GM21515 (cell line): Measurements from ENCODE around the gene GRIN1.
A peak's percentile ranks its signal among the peaks of the same experiment; 100 is the strongest.

ENCODE experiments used
- ATAC-seq: cut with Tn5 transposase; IDR thresholded peaks from one replicate; pipeline ENCODE4 v1.9.1; 2021; ENCODE audit not compliant: unreplicated experiment

GRIN1 gene

DNA sequence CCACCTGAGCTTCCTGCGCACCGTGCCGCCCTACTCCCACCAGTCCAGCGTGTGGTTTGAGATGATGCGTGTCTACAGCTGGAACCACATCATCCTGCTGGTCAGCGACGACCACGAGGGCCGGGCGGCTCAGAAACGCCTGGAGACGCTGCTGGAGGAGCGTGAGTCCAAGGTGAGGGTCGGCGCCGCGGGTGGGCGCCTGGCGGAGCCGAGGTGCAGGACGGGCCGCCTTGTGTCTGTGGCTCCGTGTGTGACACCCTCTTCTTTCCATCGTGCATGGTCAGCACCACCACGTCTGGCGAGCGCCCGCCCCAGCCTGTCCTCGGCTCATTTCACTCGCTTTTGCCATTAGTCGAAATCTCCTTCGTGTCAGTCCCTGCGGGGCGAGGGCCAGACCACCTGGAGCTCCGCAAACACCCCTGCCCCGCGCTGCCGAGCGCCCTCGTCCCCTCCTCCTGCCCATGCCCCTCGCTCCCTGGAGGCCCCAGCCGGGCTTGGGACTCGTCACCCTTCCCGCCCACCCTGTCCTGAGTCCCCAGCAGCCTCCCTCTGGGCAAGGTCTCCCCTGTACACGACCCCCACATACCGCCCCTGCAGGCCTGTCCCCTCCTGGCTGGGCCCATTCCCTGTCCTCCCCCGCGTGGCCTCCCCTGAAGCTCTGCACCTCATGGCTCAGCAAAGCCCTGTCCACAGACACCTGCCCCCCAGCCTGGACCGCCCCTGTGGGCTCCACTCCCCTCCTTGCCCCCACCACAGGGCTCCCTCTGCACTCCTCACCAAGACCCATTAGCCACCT lies 7.0 kb downstream of the GRIN1 start:
- ATAC-seq = no peak

DNA sequence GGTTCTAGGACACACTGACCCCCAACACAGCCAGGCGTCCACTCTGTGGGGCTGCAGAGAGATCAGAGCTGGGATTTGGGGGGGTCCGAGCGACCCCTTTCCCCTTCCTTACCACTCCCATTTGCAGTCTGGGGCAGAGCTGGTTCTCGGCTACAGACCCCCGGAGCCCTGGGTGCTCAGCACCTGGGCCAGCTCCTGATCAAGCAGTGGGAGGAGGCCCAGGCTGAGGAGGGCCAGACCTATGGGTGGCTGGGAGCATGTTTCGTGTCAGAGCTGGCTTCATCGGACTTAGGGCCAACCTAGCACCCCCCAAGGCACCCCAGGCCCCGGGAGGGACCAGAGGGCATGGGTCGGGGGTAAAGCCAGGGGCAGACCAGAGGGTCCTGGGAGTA lies 7.6 kb downstream of the GRIN1 start:
- ATAC-seq = no peak

DNA sequence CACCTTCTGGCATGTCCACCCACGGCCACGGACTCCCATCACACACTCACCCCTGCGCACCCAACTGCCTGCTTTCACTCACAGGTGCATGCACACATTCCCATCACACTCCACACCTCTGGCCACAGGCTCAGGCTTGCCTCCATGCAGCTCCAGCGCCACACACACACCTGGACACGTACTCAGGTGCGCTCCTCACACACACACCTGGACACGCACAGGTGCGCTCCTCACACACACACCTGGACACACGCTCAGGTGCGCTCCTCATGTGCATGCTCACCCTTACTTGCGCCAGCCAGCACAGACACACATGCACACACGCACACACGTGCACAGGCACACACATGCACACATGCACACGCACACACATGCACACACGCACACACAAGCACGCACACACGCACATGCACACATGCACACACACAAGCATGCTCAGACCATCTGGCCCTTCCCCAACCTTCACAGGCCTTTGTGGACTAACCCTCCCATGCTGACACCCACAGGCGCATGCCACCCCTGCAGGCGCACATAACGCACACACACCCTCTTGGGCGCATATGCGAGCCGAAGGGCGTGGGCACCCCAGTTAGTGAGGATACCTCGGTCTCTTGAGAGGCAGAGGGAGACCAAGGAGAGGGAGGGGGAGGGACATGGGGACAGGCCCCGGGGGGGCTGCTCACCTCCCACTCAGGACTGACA lies 8.3 kb downstream of the GRIN1 start:
- ATAC-seq = no peak

DNA sequence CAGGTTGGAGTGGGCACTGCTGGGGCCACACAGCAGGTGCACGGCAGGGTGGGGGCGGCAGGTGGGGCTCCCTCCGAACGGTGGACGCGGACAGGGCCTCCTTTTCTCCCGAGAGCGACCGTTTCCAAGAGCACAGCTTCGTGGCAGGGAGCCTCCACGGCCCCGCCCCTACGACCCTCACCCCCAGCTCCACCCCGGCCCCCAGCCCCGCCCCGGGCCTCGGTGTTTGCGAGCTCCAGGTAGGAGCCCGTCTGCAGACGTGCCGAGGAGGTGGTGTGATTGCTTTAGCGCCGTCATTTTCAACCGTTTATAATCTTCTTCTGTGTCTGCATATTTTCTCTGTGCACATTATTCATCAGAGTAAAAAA lies 8.8 kb downstream of the GRIN1 start:
- ATAC-seq = no peak

DNA sequence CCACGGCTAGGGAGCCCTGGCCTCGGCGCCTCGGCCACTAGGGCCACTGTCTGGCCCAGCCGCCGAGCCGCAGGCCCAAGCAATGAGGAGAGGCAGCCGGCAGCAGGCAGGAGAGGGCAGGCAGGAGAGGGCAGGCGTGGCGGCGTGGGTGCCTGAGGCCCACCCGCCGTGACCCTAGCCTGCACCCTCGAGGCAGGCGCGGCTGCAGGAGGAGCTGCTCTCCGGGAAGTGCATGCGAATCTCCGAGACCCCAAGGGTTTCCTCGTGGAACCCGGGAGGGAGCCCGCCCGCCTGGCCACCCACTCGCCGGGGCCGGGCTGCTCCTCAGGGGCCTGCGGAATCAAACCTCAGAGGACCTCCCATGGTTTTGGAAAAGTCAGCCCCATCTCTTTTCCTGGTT lies 9.3 kb downstream of the GRIN1 start:
- no peak for ATAC-seq

DNA sequence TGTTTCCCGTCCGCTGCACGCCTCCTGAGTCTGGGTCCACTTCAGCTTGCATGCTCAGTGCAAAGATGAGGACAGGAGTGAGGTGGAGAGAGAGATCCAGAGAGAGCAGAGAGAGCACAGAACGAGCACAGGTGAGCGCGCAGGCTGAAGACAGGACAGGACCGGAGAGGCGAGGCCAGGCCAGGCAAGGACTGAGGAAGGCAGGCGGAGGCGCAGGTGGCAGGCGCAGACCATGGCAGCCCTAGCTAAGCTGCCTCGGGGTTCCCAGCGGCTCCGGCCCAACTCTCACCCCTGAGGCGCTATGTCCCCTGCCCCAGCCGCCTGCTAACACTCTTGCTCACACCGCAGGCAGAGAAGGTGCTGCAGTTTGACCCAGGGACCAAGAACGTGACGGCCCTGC lies 9.7 kb downstream of the GRIN1 start:
- ATAC-seq = no peak

DNA sequence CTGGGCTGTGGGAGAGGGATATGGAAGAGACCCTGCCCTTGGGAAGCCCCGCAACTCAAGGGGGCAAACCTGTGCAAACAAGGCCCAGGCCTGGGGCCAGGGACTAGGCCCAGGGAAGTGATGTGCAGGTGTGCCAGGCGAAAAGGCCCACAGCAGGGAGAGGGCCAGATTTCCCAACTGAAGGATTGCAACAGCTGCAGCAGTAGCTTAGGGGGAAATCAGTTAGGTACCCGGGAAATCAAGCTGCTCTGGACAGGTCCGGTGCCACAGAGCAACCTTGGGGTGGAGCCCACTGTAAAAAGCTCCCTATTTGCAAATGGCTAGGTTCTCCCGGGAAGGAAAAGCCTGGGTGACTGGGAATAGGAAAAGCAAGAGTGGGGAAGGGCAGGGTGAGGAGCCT lies 10.4 kb downstream of the GRIN1 start:
- no peak for ATAC-seq

DNA sequence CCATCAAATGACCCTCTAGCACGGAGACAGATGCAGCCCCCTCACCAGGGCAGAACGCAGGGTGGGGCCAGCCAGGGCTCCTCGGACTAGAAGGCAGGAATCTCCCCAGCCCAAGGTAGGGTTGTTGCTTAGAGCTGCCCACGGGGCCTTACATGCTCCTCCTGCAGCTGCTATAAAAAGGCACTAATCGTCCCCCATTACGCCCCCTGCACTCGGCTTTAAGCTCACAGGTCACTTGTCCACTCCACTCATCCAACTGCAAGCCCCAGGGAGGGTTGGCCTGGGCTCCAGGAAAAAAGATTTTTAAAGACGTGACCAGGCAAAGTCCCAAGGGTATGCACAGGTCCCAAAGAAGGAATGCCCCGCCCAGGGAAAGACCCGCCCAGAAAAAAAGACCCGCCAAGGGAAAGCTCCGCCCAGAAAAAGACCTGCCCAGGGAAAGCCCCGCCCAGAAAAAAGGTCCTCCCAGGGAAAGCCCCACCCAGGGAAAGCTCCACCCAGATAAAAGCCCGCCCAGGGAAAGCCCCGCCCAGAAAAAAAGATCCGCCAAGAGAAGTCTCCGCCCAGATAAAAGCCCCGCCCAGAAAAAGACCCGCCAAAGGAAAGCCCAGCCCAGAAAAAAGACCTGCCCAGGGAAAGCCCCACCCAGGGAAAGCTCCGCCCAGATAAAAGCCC lies 11.1 kb downstream of the GRIN1 start:
- peak; percentile 22 for ATAC-seq

DNA sequence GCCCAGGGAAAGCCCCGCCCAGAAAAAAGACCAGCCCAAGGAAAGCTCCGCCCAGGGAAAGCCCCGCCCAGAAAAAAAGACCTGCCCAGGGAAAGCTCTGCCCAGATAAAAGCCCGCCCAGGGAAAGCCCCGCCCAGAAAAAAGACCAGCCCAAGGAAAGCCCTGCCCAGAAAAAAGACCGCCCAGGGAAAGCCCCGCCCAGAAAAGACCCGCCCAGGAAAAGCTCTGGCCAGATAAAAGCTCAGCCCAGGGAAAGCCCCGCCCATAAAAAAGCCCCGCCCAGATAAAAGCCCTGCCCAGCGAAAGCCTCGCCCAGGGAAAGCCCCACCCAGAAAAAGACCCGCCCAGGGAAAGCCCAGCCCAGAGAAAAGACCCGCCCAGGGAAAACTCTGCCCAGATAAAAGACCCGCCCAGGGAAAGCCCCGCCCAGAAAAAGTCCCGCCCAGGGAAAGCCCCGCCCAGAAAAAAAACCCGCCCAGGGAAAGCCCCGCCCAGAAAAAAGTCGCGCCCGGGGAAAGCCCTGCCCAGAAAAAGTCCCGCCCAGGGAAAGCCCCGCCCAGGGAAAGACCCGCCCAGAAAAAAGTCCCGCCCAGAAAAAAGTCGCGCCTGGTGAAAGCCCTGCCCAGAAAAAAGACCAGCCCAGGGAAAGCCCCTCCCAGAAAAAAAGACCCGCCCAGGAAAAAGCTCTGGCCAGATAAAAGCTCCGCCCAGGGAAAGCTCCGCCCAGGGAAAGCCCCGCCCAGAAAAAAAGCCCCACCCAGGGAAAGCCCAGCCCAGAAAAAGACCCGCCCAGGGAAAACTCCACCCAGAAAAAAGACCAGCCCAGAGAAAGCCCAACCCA lies 11.9 kb downstream of the GRIN1 start:
- peak; percentile 42 for ATAC-seq

DNA sequence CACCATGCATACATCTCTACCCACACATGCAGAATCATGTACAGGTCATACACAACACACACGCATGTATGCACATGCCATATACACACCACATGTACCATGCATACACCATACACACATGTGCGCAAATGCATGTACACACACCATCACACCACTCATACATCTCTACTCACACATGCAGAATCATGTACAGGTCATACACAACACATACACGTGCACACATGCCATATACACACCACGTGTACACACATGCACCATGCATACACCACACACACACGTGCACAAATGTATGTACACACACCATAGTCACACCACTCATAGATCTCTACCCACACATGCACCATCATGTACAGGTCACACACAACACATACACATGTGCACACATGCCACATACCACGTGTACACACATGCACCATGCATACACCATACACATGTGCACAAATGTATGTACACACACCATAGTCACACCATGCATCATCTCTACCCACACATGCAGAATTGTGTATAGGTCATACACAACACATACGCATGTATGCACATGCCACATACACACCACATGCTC lies 14.0 kb downstream of the GRIN1 start:
- no peak for ATAC-seq

DNA sequence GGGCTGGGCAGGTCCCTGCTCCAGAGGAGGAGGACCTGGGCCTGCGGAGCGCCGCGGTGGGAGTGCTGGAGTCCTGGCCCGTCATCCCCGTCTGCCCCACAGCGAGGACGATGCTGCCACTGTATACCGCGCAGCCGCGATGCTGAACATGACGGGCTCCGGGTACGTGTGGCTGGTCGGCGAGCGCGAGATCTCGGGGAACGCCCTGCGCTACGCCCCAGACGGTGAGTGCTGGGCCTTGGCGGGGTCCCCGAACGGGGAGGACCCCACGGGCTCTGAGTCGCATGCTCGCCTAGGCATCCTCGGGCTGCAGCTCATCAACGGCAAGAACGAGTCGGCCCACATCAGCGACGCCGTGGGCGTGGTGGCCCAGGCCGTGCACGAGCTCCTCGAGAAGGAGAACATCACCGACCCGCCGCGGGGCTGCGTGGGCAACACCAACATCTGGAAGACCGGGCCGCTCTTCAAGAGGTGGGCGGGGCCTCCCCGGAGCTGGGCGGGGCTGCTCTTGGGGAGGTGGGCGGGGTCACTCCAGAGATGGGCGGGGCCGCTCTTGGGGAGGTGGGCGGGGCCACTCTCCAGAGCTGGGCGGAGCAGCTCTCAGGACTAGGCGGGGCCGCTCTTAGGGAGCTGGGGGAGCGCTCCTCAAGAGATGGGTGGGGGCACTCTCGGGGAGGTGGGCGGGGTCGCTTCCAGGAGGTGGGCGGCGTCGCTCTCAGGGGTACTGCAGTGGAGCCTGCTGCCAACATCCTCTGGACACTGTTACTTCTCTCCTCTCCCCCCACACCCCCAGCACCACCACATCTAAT lies 17.8 kb downstream of the GRIN1 start:
- ATAC-seq = no peak

DNA sequence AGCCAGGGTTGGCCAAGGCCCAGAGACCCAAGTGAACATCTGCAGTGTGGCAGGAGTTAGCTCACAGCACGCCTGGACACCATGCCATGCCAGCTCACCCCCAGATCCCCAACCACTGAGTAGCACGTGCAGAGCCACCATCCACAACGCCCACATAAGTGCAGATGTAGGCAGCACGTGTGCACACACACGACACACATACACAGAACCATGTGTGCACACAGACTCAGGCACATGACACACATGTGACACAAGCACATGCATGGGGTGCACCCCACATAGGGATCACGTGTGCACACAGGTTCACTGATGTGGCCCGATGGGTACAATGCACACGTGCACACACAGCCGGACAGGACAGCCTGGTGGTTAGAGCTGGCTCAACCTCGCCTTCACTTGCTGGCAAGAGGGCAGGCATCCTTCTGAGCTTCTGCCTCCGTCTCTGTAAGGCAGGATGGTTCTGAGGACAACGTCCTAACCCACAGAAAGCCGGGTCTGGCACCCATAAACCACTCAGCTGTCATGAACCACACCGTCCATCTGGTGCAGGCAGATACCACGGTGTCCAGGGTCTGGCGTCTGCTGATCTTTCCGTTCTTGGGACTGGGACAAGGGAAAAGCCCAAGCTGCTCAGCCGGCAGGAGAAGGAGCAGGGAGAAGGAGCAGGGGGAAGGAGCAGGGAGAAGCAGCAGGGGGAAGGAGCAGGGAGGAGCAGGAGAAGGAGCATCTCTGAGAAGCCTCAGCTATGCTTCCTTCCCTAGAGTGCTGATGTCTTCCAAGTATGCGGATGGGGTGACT lies 18.9 kb downstream of the GRIN1 start:
- no peak for ATAC-seq

DNA sequence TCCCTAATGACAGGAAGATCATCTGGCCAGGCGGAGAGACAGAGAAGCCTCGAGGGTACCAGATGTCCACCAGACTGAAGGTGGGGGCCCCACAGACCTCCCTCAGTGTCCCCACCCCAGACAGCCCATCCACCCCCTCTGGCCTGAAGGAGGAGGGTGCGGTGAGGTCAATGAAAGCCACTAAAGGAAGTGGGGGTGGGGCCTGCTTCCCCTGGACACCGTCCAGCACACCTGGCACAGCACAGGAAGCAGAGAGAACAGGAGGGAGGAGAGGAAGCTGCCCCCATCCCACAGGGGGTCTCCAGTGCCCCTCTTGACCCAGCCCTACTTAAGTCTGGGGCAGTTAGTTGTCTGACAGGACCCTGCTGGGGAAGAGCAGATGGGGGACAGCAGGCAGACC lies 19.7 kb downstream of the GRIN1 start:
- ATAC-seq = no peak

DNA sequence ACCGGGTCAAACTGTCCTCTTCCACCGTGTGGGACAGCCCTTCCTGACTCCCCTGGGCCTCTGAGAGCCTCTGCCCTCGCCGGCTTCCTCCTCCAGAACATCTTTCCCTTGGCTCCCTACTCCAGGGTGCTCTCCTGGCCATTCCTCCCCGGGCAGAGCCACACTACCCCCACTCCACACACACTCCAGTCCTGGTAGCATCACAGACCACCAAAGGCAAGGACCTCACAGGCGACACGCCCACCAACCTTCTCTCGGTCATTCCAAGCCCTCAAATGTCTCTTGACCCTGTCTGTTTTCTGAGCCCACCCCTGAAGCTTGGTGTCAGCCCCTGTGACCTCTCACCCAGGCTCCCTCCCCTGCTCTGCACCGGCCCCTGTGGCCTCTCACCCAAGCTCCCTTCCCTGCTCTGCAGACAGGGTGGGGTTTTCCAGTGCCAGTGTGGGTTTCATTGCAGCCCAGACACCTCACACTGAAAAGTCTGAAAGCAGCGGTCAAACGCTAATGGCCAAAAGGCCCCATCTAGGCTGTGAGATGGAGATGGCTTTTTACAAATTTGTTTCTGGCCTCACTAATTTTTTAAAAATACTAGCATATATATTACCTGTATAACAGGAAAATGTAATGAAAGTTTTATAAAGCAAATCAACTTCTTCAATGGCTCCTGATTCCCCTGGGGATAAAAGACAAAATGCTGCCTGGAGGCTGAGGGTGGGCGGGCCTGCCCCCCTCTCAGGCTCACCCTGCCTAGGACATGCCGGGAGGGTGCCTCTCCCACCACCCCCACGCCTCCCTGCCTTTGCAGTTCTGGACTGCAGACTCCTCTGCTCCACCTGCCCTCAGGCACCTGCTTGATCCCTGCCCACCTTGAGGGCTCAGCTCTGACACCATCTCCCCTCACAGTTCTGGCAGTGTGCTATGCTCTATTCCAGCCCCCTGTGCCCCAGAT lies 20.4 kb downstream of the GRIN1 start:
- no peak for ATAC-seq

DNA sequence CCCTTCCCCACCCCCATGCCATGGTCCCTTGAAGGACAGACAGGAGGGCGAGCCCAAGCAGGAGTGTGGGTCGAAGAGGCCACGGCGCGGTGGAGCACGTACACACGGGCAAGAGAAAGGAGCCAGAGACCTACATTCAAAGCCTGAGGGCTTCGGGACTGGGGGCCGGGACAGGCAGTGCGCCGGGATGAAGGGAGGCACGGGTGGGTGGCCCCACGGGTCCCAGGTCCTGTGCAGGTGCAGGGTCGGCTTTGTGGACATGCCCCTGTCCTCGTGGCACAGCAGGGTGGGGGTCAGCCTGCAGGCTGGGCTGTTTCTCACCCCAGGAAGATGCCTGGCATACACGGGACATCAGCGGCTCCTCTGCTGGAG lies 21.1 kb downstream of the GRIN1 start:
- ATAC-seq = no peak

DNA sequence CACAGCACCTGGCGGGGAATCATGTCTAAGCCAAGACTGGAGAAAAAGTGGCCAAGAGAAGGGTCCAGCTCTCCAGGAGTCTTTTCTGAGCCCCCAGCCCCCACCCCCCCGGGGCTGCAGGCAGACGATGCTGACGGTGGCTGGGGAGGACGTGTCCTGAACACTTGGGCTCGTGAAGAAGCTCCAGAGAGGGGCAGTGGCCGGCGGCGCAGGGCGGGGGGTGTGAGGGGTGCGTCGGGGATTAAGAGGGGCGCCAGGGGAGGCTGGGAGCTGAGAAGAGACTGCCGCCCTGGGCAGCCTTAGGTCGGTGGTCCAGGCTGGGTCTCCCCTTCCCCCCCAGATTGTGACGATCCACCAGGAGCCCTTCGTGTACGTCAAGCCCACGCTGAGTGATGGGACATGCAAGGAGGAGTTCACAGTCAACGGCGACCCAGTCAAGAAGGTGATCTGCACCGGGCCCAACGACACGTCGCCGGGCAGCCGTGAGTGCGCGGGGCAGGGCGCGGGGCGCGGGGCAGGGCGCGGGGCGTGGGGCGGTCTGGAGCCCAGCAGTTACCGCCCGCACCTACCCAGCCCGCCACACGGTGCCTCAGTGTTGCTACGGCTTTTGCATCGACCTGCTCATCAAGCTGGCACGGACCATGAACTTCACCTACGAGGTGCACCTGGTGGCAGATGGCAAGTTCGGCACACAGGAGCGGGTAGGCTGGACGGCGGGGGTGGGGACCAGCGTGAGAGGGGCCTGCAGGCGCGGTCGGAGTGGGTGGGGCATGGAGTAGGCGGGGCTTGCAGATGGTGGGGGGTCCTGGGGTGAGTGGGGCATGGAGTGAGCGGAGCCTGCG lies 22.0 kb downstream of the GRIN1 start:
- ATAC-seq = no peak
